ENCODE measurements around the gene TSPAN17. TPM values are rescaled to one million over a fixed set of nuclear protein-coding genes. Genes with fewer than 3 reads are reported as not detected.

The TSPAN17 gene
- total and polyA plus RNA-seq, 2 donors from 2014 or later: 32.1 to 34.3 TPM

- no peak for TF ChIP-seq CTCF (IDR thresholded peaks at IDR 0.05; ENCODE audit: borderline replicate concordance, extremely low read depth, insufficient read depth)
- Histone ChIP-seq H3K9ac (ENCODE audit: low read length in 3 of 3) (no peak overlapping the region), H3K9me3 (ENCODE audit: control insufficient read depth in 2 of 3, insufficient read depth in 1 of 3, low read length in 3 of 3) (no peaks in the 10 kb centered on the region), H3K27ac (ENCODE audit: low read depth in 2 of 2, low read length in 2 of 2) (no peak overlapping the region), H3K4me3 (ENCODE audit: low read length in 3 of 3) (no peak overlapping the region), H3K4me1 (ENCODE audit: control insufficient read depth in 2 of 3, insufficient read depth in 2 of 3, low read depth in 1 of 3, low read length in 3 of 3) (peaks cover 0 to 6% (median 0%) of the 10 kb centered on the region in 3 donors), H3K27me3 (ENCODE audit: control insufficient read depth, insufficient read depth, low read length) (no peaks in the 10 kb centered on the region), H3K36me3 (ENCODE audit: control insufficient read depth in 2 of 3, insufficient read depth in 3 of 3, low read length in 3 of 3) (peaks cover 0 to 5% (median 2%) of the 10 kb centered on the region in 3 donors)
- DNase-seq (no peak), FAIRE-seq (no peak)
- intact Hi-C loops (cut with DNase I): no loop called here
Observed at GRCh38 chr5:176654856-176655255, 7.6 kb downstream of the TSPAN17 start.

- intact Hi-C loops (cut with DNase I): no loop called here
- Histone ChIP-seq H3K4me1 (ENCODE audit: control insufficient read depth in 2 of 3, insufficient read depth in 2 of 3, low read depth in 1 of 3, low read length in 3 of 3) (peaks cover 0 to 10% (median 0%) of the 10 kb centered on the region in 3 donors), H3K27me3 (ENCODE audit: control insufficient read depth, insufficient read depth, low read length) (no peaks in the 10 kb centered on the region), H3K36me3 (ENCODE audit: control insufficient read depth in 2 of 3, insufficient read depth in 3 of 3, low read length in 3 of 3) (peaks cover 0 to 5% (median 2%) of the 10 kb centered on the region in 3 donors), H3K9me3 (ENCODE audit: control insufficient read depth in 2 of 3, insufficient read depth in 1 of 3, low read length in 3 of 3) (no peaks in the 10 kb centered on the region), H3K27ac (ENCODE audit: low read depth in 2 of 2, low read length in 2 of 2) (no peak overlapping the region), H3K9ac (ENCODE audit: low read length in 3 of 3) (no peak overlapping the region), H3K4me3 (ENCODE audit: low read length in 3 of 3) (no peak overlapping the region)
- FAIRE-seq: no peak
- no peak for DNase-seq
- no peak for TF ChIP-seq CTCF (IDR thresholded peaks at IDR 0.05; ENCODE audit: borderline replicate concordance, extremely low read depth, insufficient read depth)
Observed at GRCh38 chr5:176656467-176656990, 9.2 kb downstream of the TSPAN17 start.

- H3K9ac ChIP-seq (ENCODE audit: low read length in 3 of 3): no peak overlapping the region
- no peak overlapping the region for H3K4me3 ChIP-seq (ENCODE audit: low read length in 3 of 3)
- H3K4me1 ChIP-seq (ENCODE audit: control insufficient read depth in 2 of 3, insufficient read depth in 2 of 3, low read depth in 1 of 3, low read length in 3 of 3): peaks cover 0 to 10% (median 0%) of the 10 kb centered on the region in 3 donors
- peak; percentile 70 for TF ChIP-seq CTCF (IDR thresholded peaks at IDR 0.05; ENCODE audit: borderline replicate concordance, extremely low read depth, insufficient read depth)
- intact Hi-C loops (cut with DNase I): no loop called here
- FAIRE-seq (no peak), DNase-seq (peak in 3 of 5 donors; percentile 74 to 79 (median 75))
- H3K27ac ChIP-seq (ENCODE audit: low read depth in 2 of 2, low read length in 2 of 2): no peak overlapping the region
- H3K36me3 ChIP-seq (ENCODE audit: control insufficient read depth in 2 of 3, insufficient read depth in 3 of 3, low read length in 3 of 3): peaks cover 0 to 5% (median 2%) of the 10 kb centered on the region in 3 donors
- no peaks in the 10 kb centered on the region for H3K9me3 ChIP-seq (ENCODE audit: control insufficient read depth in 2 of 3, insufficient read depth in 1 of 3, low read length in 3 of 3)
- H3K27me3 ChIP-seq (ENCODE audit: control insufficient read depth, insufficient read depth, low read length): no peaks in the 10 kb centered on the region
Observed at GRCh38 chr5:176658007-176658599, 10.8 kb downstream of the TSPAN17 start.
